HFF-Myc (cell line): ENCODE results near the gene LMX1B.
"Not testable (repeated sequence)": the region's sequence is repeated elsewhere in the genome, so short reads cannot be mapped to it uniquely, and the experiment has no call there.

Source experiments
- DNase-seq: peaks from one replicate; pipeline ENCODE4 v3.0.0-alpha.2; 2011; ENCODE audit warnings: low read depth; ENCODE audit errors: extremely low read depth
- H3K4me3 ChIP-seq: replicated peaks from 2 replicates; pipeline ENCODE4 v1.5.1; 2011; ENCODE audit warnings: low read depth, mild to moderate bottlenecking, control low read depth, low read length
- CTCF ChIP-seq: IDR thresholded peaks from 2 replicates; pipeline ENCODE4 v1.5.1; 2012; ENCODE audit warnings: mild to moderate bottlenecking, low read depth, low read length, control low read depth; ENCODE audit errors: missing control alignments

LMX1B gene

GRCh38 chr9:126721564-126721981 lies 107.8 kb downstream of the LMX1B start:
- no peak for TF ChIP-seq CTCF
- no peak overlapping the region for H3K4me3 ChIP-seq
- no peak for DNase-seq

- TF ChIP-seq CTCF = no peak
- peak overlapping the region; percentile 47 for H3K4me3 ChIP-seq
- peak; percentile 12 for DNase-seq
Observed at GRCh38 chr9:126722252-126722921, 108.7 kb downstream of the LMX1B start.

GRCh38 chr9:126722922-126723806 lies 109.4 kb downstream of the LMX1B start:
- DNase-seq = no peak
- peak overlapping the region; percentile 47 for H3K4me3 ChIP-seq
- no peak for TF ChIP-seq CTCF

- no peak for TF ChIP-seq CTCF
- no peak overlapping the region for H3K4me3 ChIP-seq
- no peak for DNase-seq
Observed at GRCh38 chr9:126723807-126724172, 110.1 kb downstream of the LMX1B start.

GRCh38 chr9:126724226-126724625 lies 110.5 kb downstream of the LMX1B start:
- no peak overlapping the region for H3K4me3 ChIP-seq
- no peak for TF ChIP-seq CTCF
- no peak for DNase-seq

- DNase-seq = not testable (repeated sequence)
Observed at GRCh38 chr9:126725485-126725884, 111.8 kb downstream of the LMX1B start.

GRCh38 chr9:126728210-126728609 lies 114.5 kb downstream of the LMX1B start:
- H3K4me3 ChIP-seq, DNase-seq: not testable (repeated sequence)

More at GRCh38 chr9:126725485-126725884, 111.8 kb downstream of the LMX1B start:
- not testable (repeated sequence) for H3K4me3 ChIP-seq

GRCh38 chr9:126730592-126730991 lies 116.9 kb downstream of the LMX1B start:
- not testable (repeated sequence) for H3K4me3 ChIP-seq, DNase-seq
